ENCODE measurements around the gene PHLDB2.

GRCh38 chr3:111899966-111900365 is 40.9 kb downstream of the PHLDB2 start:
- TF ChIP-seq POLR2A (IDR thresholded peaks at IDR 0.05): no peak
- TF ChIP-seq CTCF (IDR thresholded peaks at IDR 0.05): no peak

All from uterus (tissue), 2 donors.